KG1 (cell line): ENCODE results near the gene EIF4G3.
"Not testable (repeated sequence)": the region's sequence is repeated elsewhere in the genome, so short reads cannot be mapped to it uniquely, and the experiment has no call there.

Experiments
- DNase-seq: peaks from one replicate; lab custom pipeline; 2025; lab: John Stamatoyannopoulos, UW

The EIF4G3 gene

DNA sequence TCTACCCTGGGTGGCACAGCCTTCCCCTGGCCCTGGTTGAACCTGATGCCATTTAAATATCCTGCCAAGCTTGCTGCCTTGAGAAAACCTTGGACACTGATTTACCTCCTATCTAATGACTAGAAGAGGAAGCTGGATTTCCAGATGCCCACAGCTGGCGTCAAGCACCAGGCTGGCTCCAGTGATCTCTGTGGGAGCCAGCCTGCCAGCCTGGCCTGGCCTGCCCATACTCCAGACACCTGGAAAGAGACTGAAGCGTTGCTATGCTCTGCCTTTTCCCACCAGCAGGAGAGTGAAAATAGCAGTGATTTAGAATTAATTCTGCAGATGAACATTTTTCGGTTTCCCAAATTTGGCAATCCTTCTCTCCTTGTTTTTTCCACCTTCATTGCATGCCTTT lies 11.5 kb upstream of the EIF4G3 start:
- DNase-seq, result no peak

DNA sequence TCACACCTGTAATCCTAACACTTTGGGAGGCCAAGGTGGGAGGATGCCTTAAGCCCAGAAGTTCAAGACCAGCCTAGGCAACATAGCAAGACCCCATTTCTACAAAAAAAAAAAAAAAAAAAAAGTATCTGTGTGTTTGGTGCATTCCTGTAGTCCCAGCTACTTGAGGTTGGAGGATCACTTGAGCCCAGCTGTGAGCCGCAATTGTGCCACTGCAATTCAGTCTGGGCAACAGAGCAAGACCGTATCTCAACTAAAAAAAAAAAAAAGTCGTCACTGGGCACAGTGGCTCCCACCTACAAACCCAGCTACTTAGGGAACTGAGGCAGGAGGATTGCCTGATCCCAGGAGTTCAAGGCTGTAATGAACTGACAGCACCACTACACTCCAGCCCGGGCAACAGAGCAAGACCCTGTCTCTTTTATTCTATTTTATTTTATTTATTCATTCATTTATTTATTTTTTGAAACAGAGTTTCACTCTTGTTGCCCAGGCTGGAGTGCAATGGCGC lies 8.6 kb upstream of the EIF4G3 start:
- DNase-seq, result no peak

DNA sequence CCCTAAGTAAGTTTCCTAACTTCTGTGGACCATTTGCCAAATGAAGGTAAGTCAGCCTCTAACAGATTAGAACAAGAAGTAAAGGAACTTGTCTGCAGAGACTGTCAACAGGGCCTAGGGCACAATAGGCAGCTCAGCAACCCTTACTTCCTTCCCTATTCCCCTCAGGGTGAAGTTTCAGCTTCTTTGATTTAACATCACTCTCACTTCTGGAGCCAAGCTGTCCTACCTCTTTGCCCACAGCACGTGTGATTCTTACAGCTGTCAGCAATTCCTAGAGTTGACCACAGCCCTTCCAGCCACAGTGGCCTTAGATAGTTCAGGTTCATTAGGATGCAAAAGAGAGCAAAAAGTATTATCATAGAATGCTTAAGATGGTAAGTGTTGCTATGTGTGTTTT lies 7.6 kb upstream of the EIF4G3 start:
- DNase-seq, result peak; percentile 47

DNA sequence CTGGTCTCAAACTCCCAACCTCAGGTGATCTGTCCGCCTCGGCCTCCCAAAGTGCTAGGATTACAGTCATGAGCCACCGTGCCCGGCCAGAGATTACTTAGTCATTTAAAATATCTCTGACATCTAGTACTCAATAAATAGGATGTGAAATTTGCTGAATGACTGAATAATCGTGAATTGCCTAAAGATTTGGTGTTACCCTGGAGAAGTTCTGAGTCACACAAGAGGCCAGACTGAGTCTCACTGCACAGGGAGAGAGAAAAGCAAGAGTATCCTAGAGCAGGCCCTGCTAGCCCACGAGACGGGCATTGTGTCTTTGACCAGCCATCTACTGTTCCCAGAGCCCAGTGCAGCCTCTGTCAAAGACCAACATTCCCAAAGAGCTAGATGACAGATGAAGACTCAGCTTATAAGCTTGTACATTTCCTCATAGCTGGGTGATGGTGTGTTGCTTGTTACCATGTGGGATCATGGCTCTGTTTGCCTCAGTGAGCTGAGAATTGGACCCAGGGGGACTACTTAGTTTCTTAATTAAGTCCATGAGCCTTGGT lies 5.6 kb upstream of the EIF4G3 start:
- DNase-seq, result no peak

DNA sequence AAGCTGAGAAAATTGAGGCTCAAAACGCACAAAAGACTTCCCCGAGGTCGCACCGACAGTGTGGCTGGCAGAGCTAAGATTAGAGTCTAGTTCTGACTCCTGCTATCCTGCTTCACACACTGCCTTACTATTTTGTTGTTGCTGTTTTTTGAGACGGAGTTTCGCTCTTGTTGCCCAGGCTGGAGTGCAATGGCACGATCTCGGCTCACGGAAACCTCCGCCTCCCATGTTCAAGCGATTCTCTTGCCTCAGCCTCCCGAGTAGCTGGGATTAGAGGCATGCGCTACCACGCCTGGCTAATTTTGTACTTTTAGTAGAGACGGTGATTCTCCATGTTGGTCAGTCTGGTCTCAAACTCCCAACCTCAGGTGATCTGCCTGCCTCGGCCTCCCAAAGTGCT lies 1.6 kb upstream of the EIF4G3 start:
- DNase-seq, result not testable (repeated sequence)

DNA sequence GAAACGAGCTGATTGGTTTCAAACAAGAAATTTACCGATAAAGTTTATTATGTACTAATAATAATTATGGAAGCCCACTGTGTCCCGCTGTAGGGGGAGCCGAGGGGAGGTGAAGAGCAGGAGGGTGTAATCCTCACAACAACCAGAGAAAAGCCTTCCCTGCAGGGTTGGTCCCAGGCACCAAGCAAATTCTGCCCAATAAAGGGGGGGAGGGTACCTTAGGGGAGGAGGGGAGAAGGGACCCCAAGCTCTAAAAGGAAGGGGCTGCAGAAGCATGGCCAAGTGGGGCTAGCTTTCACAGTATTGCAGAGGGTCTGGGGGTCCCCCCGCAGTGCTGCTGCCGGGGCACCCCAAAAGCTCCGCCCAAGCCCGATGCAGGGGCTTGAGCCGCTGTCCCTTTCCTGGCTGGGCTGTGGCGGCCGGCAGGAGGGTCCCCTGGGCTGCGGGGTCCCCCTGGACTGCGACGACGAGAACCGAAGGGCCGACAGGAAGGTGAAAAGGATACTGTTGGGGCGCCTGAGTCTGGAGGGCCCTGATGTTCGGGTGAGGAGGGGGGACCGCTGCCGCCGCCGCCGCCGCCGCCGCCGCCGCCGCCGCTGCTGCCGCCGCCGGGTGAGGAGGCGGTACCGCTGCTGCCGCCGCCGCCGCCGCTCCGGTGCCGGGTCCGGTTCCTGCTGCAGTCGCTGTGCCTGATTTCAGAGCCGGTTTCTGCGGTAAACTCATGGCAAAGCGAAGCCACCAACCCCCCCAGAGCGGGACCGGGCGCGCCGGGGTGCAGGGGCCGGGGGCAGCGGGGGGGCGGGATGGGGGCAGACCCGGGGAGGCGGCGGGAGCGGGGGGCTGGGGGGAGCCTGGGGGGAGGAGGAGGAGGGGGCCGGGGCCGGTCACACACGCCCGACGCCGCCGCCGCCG lies 771 bp downstream of the EIF4G3 start:
- no peak for DNase-seq

DNA sequence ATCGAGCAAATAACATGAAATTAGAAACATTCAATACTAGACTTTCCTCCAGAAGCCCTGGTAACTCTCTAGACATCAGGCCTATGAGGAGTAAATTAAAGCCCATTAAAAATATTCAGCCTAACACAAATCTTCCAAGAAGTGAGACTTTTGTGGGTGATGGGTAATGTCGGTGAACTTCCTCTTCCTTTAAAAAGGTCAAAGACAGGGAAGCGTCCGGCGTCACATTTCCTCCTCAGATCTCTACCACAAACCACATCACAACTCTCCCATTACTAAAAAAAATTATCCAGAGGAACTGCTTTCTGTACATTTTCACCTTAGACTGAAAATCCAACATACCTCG lies 1.4 kb downstream of the EIF4G3 start:
- peak; percentile 46 for DNase-seq

DNA sequence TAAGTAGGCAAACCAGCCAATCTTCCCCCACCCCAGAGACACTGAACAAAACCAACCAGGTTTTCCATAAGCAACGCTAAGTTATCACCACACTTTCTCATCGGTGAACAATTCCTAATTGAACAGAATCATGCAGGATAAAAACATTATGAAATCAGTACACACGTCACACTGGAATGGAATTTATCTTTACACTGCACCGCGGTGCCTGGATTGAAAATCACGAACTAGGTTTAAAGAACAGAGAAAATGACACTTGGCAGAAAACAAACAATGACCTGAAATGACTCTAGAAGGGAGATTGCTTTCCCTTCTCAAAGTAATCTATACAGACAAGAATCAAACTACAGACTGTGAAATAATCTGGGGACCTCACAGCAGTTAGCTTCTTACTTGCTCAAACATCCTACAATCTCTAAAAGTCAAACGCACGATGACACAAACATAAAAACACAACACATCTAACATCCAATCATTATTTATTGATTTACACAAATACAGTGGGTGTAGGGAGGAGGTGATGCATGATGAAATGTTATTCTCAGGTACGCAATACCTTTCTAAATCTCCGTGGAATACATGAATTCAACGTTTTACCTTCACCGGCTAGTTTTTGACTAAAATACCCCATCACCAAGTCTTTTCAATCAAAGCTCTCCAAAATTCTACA lies 1.9 kb downstream of the EIF4G3 start:
- no peak for DNase-seq

DNA sequence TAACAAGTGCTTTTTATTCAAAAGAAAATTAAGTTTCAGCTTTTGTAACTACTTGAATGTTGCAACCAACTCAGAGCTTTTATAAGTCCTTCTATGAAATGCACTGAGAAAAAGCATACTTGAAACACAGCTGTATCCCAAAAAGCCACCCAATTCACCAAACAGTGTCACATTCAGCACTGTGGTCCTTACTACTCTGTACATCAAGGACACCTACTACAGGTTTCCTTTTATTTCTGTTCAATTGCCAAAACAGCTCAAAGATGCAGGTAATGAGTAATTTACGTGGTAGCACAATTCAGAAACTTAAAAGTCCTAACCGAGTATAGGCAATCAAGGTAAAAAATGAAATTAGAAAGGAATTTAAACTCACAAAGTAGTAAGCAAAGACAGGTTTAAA lies 2.5 kb downstream of the EIF4G3 start:
- no peak for DNase-seq

DNA sequence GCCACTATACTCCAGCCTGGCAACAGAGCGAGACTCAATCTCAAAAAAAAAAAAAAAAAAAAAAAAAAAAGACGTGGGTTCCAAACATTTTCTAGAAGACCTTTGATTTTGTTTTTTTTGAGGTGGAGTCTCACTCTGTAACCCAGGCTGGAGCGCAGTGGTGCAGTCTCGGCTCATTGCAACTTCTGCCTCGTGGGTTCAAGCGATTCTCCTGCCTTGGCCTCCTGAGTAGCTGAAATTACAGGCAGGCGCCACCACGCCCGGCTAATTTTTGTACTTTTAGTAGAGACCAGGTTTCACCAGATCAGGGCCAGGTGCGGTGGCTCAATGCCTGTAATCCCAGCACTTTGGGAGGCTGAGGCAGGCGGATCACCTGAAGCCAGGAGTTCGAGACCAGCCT lies 3.6 kb downstream of the EIF4G3 start:
- DNase-seq, result not testable (repeated sequence)

DNA sequence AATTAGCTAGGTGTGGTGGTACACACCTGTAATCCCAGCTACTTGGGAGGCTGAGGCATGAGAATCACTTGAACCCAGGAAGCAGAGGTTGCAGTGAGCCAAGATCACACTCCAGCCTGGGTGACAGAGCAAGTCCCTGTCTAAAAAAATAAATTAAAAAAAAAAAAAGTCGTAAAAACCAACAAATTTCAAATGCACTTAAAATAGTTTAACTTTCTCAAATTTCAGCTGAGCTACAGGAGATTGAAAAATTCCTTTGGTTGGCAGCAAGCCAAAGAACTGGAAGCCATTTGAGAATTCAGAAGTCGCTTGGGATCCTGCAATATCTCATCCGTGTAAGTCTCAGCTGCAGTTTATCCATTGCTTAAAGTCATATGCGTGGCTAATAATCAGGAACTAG lies 5.9 kb downstream of the EIF4G3 start:
- not testable (repeated sequence) for DNase-seq

DNA sequence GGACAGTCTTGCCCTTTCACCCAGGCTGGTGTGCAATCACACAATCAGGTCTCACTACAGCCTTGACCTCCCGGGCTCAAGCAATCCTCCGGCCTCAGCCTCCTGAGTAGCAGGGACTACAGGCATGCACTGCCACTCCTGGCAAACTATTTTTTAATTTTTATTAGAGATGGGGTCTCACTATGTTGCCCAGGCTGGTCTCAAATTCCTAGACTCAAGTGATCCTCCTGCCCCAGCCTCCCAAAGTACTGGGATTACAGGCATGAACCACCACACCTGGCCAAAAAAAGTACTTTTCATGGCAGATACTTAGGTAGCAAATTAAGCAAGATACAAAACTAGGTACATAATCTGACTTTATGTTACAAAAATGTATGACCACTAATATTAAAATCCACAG lies 8.3 kb downstream of the EIF4G3 start:
- DNase-seq, result no peak

DNA sequence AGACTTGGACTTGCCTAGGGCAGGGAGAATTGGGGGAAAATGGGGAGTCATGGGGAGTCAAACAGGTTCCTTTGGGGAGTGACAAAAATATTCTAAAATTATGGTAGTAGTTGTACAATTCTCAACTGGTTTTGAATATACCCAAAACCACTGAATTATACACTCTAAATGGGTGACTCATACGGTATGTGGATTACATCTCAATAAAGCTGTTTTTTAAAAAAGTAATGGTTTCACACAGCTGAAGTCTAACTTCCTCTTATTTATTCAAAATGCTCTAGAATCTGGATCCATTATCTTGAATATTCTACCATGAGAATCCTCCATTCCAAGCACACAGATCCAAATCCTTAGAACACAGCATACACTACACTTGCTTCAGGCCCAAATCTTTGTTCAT lies 11.1 kb downstream of the EIF4G3 start:
- DNase-seq, result no peak

DNA sequence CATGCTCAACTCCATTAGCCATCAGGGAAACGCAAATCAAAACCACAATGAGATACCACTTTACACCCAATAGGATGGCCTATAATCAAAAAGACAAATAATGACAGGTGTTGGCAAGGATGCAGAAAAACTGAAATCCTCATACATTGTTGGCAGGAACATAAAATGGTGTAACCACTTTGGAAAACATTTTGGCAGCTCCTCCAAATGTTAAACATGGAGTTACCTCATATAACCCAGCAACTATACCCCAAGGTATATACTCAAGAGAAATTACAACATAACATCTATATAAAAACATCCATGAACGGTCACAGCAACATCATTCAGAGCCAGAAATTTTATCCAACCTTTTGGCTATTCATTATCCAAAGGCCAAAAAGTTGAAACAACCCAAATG lies 11.6 kb downstream of the EIF4G3 start:
- DNase-seq, result no peak

DNA sequence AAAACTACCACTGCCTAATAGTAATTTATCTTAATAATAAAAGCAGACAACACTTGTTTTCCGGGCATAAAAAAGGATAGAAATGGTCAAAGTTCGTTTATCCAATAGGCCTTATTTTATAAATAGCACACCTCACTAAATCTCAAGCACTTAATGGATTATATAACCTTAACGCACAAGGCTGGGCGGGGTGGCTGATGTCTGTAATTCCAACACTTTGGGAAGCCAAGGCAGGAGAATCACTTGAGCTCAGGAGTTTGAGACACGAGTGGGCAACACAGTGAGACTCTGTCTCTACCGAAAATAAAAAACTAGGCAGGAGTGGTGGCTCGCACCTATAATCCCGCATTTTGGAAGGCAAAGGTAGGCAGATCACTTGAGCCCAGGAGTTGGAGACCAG lies 12.4 kb downstream of the EIF4G3 start:
- no peak for DNase-seq

DNA sequence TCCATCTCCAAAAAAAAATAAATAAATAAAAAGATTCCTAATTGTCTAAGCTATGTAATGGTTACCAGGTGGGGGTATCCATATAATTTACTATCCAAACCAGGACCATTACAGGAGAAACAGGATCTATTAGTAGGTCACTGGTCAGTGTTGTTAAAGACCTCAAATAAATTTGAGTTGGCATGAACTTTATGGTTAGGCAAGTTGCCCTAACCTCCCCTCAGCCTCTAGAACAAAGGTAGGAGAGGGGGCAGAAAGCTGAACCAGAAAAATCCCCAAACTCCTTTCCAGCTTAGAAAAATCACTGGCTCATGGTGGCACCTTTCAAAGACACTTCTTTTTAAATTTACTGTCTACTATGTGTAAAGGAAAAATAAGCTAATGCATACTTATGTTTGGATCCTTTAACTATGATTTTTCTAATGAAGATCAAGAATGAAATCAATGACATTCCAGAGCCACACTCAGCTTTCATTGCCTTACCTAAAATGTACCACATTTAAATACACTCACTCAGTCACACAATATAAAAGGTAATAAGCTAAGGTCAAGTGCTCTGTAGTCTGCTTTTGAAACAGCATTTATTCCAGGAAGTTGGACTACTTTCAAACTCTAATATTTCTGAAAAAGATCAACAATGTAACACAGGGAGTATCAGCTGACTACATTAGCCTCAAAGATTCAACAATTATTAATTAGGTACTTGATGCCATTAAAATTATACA lies 13.8 kb downstream of the EIF4G3 start:
- DNase-seq, result no peak

DNA sequence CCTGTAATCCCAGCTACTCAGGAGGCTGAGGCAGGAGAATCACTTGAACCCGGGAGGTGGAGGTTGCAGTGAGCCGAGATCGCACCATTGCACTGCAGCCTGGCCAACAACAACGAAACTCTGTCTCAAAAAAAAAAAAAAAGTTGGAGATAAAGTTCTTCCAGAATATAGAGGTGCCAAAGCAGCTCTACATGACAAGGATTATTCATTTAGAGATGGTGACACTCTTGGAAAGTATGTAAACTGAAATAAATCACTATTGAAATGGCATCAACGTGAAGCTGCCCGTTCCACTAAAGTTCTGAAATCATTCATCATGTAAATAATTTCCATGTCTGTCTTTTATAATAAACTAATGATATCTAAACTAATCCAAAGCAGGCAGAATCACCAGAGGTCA lies 14.9 kb downstream of the EIF4G3 start:
- no peak for DNase-seq

DNA sequence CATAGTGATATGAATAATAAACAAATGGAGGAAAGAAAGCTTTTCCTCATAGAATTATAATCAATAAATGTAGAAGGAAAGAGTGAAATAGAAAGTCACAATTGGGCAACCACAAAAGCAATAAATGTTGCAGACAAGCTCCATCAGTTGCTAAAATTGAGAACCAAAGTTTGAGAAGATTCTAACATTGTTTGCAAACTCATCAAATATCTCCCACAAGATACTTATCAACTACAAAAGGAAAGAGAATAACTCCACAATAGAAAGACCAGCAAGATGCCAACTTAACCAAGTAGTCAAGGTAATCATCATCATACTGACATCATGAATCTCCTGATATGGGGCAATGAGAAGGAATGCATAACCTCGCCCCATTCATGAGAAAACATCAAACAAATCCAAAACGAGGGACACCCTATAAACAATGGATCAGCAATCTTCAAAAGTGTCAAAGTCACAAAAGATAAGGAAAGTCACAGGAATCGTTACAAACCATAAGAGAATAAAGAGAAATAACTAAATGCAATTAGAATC lies 16.4 kb downstream of the EIF4G3 start:
- DNase-seq, result no peak

DNA sequence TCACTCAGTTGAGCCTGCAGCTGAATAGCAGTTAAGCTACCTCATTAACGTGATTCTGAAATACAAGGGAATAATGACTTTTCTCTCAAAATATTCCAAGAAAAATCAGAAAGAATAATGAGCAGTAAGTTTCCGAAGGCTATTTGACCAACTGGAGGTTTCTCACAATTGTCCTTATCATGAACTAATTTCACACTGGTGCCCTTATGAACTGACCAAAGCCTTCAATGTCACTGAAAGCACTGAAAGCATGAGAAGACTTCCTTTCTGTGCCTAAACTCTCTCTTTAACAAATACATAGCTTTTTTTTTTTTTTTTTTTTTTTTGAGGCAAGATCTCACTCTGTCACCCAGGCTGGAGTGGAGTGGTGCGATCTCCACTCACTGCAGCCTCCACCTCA lies 18.8 kb downstream of the EIF4G3 start:
- no peak for DNase-seq

DNA sequence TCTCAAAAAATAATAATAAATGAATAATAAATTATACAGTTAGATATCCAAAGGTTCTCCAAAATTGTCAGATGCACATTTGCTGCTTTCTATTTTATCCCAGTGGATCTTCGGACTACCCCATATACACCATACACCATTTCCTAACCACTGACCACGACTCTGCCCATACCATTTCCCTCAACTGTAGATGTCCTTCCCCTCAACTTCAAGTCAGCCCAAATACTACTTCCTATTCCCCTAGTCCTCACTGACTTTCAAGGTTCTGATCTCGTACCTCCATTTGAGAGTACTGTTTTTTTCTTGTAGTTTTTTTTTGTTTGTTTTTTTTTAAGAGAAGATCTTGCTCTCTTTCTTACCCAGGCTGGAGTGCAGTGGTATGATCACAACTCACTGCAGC lies 19.6 kb downstream of the EIF4G3 start:
- no peak for DNase-seq

DNA sequence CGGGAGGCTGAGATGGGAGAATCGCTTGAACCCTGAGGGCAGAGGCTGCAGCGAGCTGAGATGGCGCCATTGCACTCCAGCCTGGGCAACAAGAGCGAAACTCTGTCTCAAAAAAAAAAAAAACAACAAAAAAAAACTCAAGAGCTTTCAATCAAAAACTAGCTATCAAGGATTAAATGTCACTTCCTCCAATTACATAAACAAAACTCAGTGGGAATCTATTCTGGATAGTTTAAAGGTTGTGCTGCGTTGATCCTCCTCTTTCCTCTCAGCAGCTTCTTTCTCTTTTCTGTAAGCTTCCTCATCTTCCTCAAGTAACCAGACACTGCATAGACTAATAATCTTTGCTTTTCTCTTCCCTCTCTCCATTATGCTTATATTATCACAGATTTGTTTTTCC lies 20.7 kb downstream of the EIF4G3 start:
- DNase-seq, result no peak

DNA sequence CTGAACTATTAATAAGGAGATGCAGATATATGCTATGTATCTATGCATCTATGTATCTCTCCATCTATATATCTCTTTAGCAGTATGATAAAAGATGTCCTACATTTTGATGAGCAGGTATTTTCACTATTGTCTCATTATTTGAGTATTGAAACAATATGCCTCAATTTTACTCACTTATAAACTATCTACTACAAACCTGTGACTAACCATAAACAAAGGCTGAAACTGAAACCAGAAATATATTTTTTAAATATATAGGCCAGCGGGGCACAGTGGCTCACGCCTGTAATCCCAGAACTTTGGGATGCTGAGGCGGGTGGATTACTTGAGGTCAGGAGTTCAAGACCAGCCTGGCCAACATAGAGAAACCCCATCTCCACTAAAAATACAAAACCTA lies 22.0 kb downstream of the EIF4G3 start:
- no peak for DNase-seq
